Common myeloid progenitor, CD34-positive (primary cell): ENCODE measurements around the gene BARX2.

ENCODE experiments used
- CTCF ChIA-PET: fragments of 350-600 bp; sonication (Branson Sonifier 250); formaldehyde crosslinking; loops from one replicate; lab custom pipeline; 2021; ENCODE audit warnings: antibody characterized with exemption; lab: Charles Lee
- POLR2A ChIA-PET: fragments of 350-600 bp; sonication (Branson Sonifier 250); formaldehyde crosslinking; loops from one replicate; lab custom pipeline; 2021; ENCODE audit warnings: antibody characterized with exemption; lab: Charles Lee
- DNase-seq, 3 donors: peaks; one replicate each; pipeline versions ENCODE4 v3.0.0 to v3.0.0-alpha.2; 2013
- H3K27ac ChIP-seq, 2 experiments: 1 replicate in 1 of 2; 2 replicates in 1 of 2; pipeline ENCODE4 v1.7.0; 2013; ENCODE audit warnings: inconsistent platforms in 2 of 2, low read length in 2 of 2, mild to moderate bottlenecking in 2 of 2, low read depth in 1 of 2, moderate library complexity in 1 of 2; ENCODE audit not compliant: severe bottlenecking in 2 of 2, insufficient read depth in 1 of 2, poor library complexity in 1 of 2
- H3K27me3 ChIP-seq, 5 experiments: replicated peaks in 2 of 5; 1 replicate in 3 of 5; 2 replicates in 2 of 5; pipeline versions ENCODE4 v1.6.1 to v1.7.0; 2013; ENCODE audit warnings: low read length in 4 of 5, mild to moderate bottlenecking in 2 of 5, moderate library complexity in 2 of 5, inconsistent platforms in 1 of 5; ENCODE audit not compliant: insufficient read depth in 5 of 5, control insufficient read depth in 4 of 5
- H3K36me3 ChIP-seq, 4 experiments: 1 replicate in 2 of 4; 2 replicates in 2 of 4; pipeline versions ENCODE4 v1.6.1 to v1.7.0; 2013; ENCODE audit warnings: low read length in 3 of 4, control low read depth in 1 of 4, mild to moderate bottlenecking in 1 of 4; ENCODE audit not compliant: control insufficient read depth in 4 of 4, insufficient read depth in 4 of 4
- H3K4me1 ChIP-seq, 4 experiments: 1 replicate in 3 of 4; 2 replicates in 1 of 4; pipeline versions ENCODE4 v1.6.1 to v1.7.1; 2013; ENCODE audit warnings: low read length in 3 of 4, mild to moderate bottlenecking in 3 of 4, control low read depth in 1 of 4, inconsistent platforms in 1 of 4, moderate library complexity in 1 of 4; ENCODE audit not compliant: control insufficient read depth in 4 of 4, insufficient read depth in 4 of 4; ENCODE audit errors: control extremely low read depth in 1 of 4
- H3K4me3 ChIP-seq, 7 experiments: 1 replicate in 4 of 7; 2 replicates in 3 of 7; pipeline versions ENCODE4 v1.5.1 to v1.7.0; 2013; ENCODE audit warnings: mild to moderate bottlenecking in 7 of 7, low read length in 6 of 7, moderate library complexity in 6 of 7, inconsistent platforms in 2 of 7, low read depth in 2 of 7, control low read depth in 1 of 7; ENCODE audit not compliant: insufficient read depth in 4 of 7, control insufficient read depth in 1 of 7; ENCODE audit errors: extremely low read depth in 1 of 7
- H3K9me3 ChIP-seq, 5 experiments: 1 replicate in 4 of 5; 2 replicates in 1 of 5; pipeline versions ENCODE4 v1.6.1 to v1.7.1; 2013; ENCODE audit warnings: low read length in 4 of 5, mild to moderate bottlenecking in 2 of 5, inconsistent platforms in 1 of 5, low read depth in 1 of 5, moderate library complexity in 1 of 5; ENCODE audit not compliant: control insufficient read depth in 4 of 5, insufficient read depth in 2 of 5; ENCODE audit errors: control extremely low read depth in 1 of 5
- WGBS: methylation state at CpG from one replicate; pipeline ENCODE4 v1.1.5; 2013; ENCODE audit not compliant: insufficient coverage; 5-methylcytosine and 5-hydroxymethylcytosine counted together

Gene BARX2

DNA sequence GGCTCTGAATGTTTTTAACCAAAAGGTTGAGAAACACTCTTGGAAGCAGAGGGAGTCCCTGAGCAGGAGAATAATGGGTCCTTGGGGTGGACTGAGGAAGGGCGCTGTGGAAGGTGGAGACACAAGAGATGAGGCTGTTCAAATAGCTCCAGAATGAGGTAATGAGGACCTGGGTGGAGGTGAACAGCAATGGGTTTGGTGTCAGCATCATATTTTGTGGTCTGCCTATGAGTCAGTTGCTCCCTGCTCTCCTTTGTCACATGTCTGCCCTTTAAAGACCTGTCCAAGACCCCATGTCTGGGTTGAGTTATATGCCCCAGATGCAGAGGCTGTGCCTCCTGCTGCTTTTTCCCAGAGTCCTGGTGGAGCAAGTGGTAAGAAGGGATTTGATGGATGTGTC is 113.6 kb downstream of the BARX2 start:
- Histone ChIP-seq H3K9me3 (peaks cover 0 to 11% (median 0%) of the 10 kb centered on the region in 5 experiments), H3K4me3 (no peak overlapping the region), H3K27me3 (peaks cover 0 to 4% (median 0%) of the 10 kb centered on the region in 5 experiments), H3K4me1 (no peaks in the 10 kb centered on the region), H3K27ac (no peak overlapping the region), H3K36me3 (no peaks in the 10 kb centered on the region)
- DNase-seq = no peak
- ChIA-PET CTCF (no interaction called here), POLR2A (no interaction called here)
- 83% methylated on average over 1 of the region's 1 CpG for WGBS

DNA sequence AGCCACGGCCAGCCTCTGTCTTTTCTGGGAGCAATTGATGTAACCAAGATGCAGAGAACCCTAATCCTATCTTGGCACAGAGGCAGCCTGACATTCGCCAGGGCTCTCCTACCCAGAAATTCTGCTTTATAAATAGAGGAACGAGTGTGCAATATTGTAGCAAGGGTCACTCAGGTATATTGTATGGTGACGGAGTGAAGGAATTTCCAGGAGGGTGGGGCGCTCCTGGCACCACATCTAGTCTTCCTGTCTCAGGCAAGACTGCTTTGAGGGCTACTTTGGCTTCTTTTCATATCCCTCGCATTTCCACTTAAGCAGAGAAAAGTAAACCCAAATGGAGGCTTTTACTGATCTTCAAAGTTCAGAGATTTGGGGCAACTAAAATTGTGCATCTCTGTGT is 114.4 kb downstream of the BARX2 start:
- ChIA-PET CTCF (no interaction called here), POLR2A (no interaction called here)
- WGBS = 95% methylated on average over 3 of the region's 6 CpGs
- DNase-seq = no peak
- Histone ChIP-seq H3K4me3 (no peak overlapping the region), H3K9me3 (peaks cover 0 to 11% (median 0%) of the 10 kb centered on the region in 5 experiments), H3K27ac (no peak overlapping the region), H3K36me3 (no peaks in the 10 kb centered on the region), H3K27me3 (peaks cover 0 to 4% (median 0%) of the 10 kb centered on the region in 5 experiments), H3K4me1 (no peaks in the 10 kb centered on the region)

DNA sequence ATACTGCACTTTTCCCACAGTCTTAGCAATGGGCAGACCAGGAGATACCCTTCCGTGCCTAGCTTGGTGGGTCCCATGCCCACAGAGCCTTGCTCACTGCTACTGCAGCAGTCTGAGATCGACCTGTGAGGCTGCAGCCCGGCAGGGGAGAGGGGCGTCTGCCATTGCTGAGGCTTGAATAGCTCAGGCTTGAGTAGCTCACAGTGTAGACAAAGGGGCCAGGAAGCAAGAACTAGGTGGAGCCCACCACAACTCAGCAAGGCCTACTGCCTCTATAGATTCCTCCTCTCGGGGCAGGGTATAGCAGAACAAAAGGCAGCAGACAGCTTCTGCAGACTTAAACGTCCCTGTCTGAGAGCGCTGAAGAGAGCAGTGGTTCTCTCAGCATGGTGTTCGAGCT is 118.1 kb downstream of the BARX2 start:
- ChIA-PET POLR2A (no interaction called here), CTCF (no interaction called here)
- Histone ChIP-seq H3K9me3 (peaks cover 0 to 9% (median 0%) of the 10 kb centered on the region in 5 experiments), H3K27me3 (peaks cover 0 to 1% (median 0%) of the 10 kb centered on the region in 5 experiments), H3K36me3 (no peaks in the 10 kb centered on the region), H3K27ac (no peak overlapping the region), H3K4me1 (no peaks in the 10 kb centered on the region), H3K4me3 (no peak overlapping the region)
- 88% methylated on average over 7 of the region's 8 CpGs for WGBS
- DNase-seq = no peak
